OCI-LY1 (cell line): Measurements from ENCODE around the gene CSMD2.
"Not testable (repeated sequence)": the region's sequence is repeated elsewhere in the genome, so short reads cannot be mapped to it uniquely, and the experiment has no call there.

Source experiments
- CTCF ChIP-seq: fragments of 200-600 bp; sonication (generic), shearing (Covaris generic); IDR thresholded peaks from 2 replicates; pipeline ENCODE4 v1.5.1; 2017; ENCODE audit warnings: mild to moderate bottlenecking, antibody characterized with exemption, low read length, moderate library complexity, mixed read lengths
- EZH2 ChIP-seq: fragments of 200-600 bp; sonication (generic), shearing (Covaris generic); IDR thresholded peaks from 2 replicates; pipeline ENCODE4 v1.8.0; 2017; ENCODE audit warnings: borderline replicate concordance, mixed run types, mild to moderate bottlenecking, antibody characterized with exemption, low read length, moderate library complexity, mixed read lengths

DNA sequence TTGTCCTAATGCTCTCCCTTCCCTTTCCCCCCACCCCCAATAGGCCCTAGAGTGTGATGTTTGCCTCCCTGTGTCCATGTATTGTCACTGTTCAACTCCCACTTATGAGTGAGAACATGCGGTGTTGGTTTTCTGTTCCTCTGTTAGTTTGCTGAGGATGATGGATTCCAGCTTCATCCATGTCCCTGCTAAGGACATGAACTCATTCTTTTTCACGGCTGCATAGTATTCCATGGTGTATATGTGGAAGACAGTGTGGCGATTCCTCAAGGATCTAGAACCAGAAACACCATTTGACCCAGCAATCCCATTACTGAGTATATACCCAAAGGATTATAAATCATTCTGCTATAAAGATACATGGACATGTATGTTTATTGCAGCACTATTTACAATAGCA lies 148.7 kb downstream of the CSMD2 start:
- TF ChIP-seq EZH2, CTCF: not testable (repeated sequence)
